Suprapubic skin (tissue), 3 donors: ENCODE results near the gene PNRC1.

Experiments used
- CTCF ChIP-seq, 2 donors: fragments of 200-600 bp in 1 of 2; fragments of 450-650 bp in 1 of 2; sonication (generic) in 1 of 2; IDR thresholded peaks; one replicate each; pipeline ENCODE4 v1.5.1; 2016 to 2019; ENCODE audit warnings: antibody characterized with exemption in 2 of 2, mild to moderate bottlenecking in 1 of 2, moderate library complexity in 1 of 2
- EP300 ChIP-seq: sonication (generic); formaldehyde crosslinking; IDR thresholded peaks from one replicate; pipeline ENCODE4 v1.6.1; 2017; ENCODE audit warnings: antibody characterized with exemption
- POLR2A ChIP-seq, 2 donors: fragments of 450-650 bp; IDR thresholded peaks; one replicate each; pipeline ENCODE4 v1.6.1; 2017; ENCODE audit warnings: antibody characterized with exemption in 2 of 2, mild to moderate bottlenecking in 2 of 2, moderate library complexity in 2 of 2

GRCh38 chr6:89100114-89100513 lies 19.6 kb downstream of the PNRC1 start:
- TF ChIP-seq CTCF (IDR thresholded peaks at IDR 0.05) (no peak), POLR2A (IDR thresholded peaks at IDR 0.05) (no peak), EP300 (no peak)
